ENCODE measurements around the gene SPATA12.

SPATA12 gene

GRCh38 chr3:57057351-57057750, 3.1 kb upstream of the SPATA12 start:
- Histone ChIP-seq H3K4me1 (ENCODE audit: insufficient read depth, low read length) (peaks cover 23% of the 10 kb centered on the region), H3K9ac (ENCODE audit: low read length) (no peak overlapping the region), H3K36me3 (ENCODE audit: insufficient read depth, low read length) (no peaks in the 10 kb centered on the region), H3K27ac (ENCODE audit: low read depth, low read length) (no peak overlapping the region), H3K4me3 (ENCODE audit: low read depth in 1 of 2, low read length in 2 of 2) (no peak overlapping the region), H3K9me3 (ENCODE audit: low read length) (no peaks in the 10 kb centered on the region), H3K27me3 (ENCODE audit: control insufficient read depth in 1 of 2, insufficient read depth in 2 of 2, low read length in 2 of 2) (no peaks in the 10 kb centered on the region)

GRCh38 chr3:57059411-57059810, 1.1 kb upstream of the SPATA12 start:
- Histone ChIP-seq H3K4me3 (ENCODE audit: low read depth in 1 of 2, low read length in 2 of 2) (no peak overlapping the region), H3K9me3 (ENCODE audit: low read length) (no peaks in the 10 kb centered on the region), H3K27ac (ENCODE audit: low read depth, low read length) (no peak overlapping the region), H3K36me3 (ENCODE audit: insufficient read depth, low read length) (no peaks in the 10 kb centered on the region), H3K27me3 (ENCODE audit: control insufficient read depth in 1 of 2, insufficient read depth in 2 of 2, low read length in 2 of 2) (no peaks in the 10 kb centered on the region), H3K9ac (ENCODE audit: low read length) (no peak overlapping the region), H3K4me1 (ENCODE audit: insufficient read depth, low read length) (peaks cover 40% of the 10 kb centered on the region)

- Histone ChIP-seq H3K27ac (ENCODE audit: low read depth, low read length) (peak overlapping the region; percentile 90), H3K27me3 (ENCODE audit: control insufficient read depth in 1 of 2, insufficient read depth in 2 of 2, low read length in 2 of 2) (no peaks in the 10 kb centered on the region), H3K9me3 (ENCODE audit: low read length) (no peaks in the 10 kb centered on the region), H3K9ac (ENCODE audit: low read length) (peak overlapping the region; percentile 11), H3K4me1 (ENCODE audit: insufficient read depth, low read length) (peaks cover 40% of the 10 kb centered on the region), H3K4me3 (ENCODE audit: low read depth in 1 of 2, low read length in 2 of 2) (no peak overlapping the region), H3K36me3 (ENCODE audit: insufficient read depth, low read length) (no peaks in the 10 kb centered on the region)
Measured at GRCh38 chr3:57061556-57061955, 1.1 kb downstream of the SPATA12 start.

DNA sequence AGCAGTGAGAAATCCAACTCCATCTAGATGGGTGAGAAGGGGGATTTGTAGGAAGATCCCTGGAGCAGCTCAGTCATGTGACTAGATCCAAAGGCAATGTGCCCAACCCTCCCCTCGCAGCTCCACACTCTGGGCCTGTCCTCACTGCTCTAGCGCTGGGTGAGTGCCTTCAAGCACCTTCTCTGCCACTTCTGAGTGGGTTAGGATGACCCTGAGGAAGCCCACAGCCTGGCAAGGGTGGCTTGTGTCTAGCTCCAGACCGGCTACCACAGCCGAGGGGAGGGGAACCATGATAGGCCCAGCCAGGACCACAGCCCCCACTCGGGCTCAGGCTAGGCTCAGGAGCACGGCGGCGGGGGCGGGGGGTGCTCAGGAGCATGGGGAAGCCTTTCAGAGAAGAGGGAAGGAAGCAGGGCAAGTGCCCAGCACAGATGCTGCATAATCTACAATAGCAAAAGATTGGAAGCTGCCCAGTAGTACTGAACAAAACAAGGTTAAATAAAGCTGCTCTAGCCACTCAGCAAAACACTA, 1.7 kb downstream of the SPATA12 start:
- peaks cover 40% of the 10 kb centered on the region for H3K4me1 ChIP-seq (ENCODE audit: insufficient read depth, low read length)
- H3K4me3 ChIP-seq (ENCODE audit: low read depth in 1 of 2, low read length in 2 of 2) = peak overlapping the region in 1 of 2 donors; percentile 20
- peak overlapping the region; percentile 90 for H3K27ac ChIP-seq (ENCODE audit: low read depth, low read length)
- H3K9ac ChIP-seq (ENCODE audit: low read length) = no peak overlapping the region
- H3K27me3 ChIP-seq (ENCODE audit: control insufficient read depth in 1 of 2, insufficient read depth in 2 of 2, low read length in 2 of 2) = no peaks in the 10 kb centered on the region
- no peaks in the 10 kb centered on the region for H3K36me3 ChIP-seq (ENCODE audit: insufficient read depth, low read length)
- no peaks in the 10 kb centered on the region for H3K9me3 ChIP-seq (ENCODE audit: low read length)

- Histone ChIP-seq H3K9me3 (ENCODE audit: low read length) (no peaks in the 10 kb centered on the region), H3K36me3 (ENCODE audit: insufficient read depth, low read length) (no peaks in the 10 kb centered on the region), H3K4me3 (ENCODE audit: low read depth in 1 of 2, low read length in 2 of 2) (no peak overlapping the region), H3K9ac (ENCODE audit: low read length) (no peak overlapping the region), H3K4me1 (ENCODE audit: insufficient read depth, low read length) (peaks cover 43% of the 10 kb centered on the region), H3K27me3 (ENCODE audit: control insufficient read depth in 1 of 2, insufficient read depth in 2 of 2, low read length in 2 of 2) (no peaks in the 10 kb centered on the region), H3K27ac (ENCODE audit: low read depth, low read length) (peak overlapping the region; percentile 90)
Measured at GRCh38 chr3:57063032-57063431, 2.6 kb downstream of the SPATA12 start.

DNA sequence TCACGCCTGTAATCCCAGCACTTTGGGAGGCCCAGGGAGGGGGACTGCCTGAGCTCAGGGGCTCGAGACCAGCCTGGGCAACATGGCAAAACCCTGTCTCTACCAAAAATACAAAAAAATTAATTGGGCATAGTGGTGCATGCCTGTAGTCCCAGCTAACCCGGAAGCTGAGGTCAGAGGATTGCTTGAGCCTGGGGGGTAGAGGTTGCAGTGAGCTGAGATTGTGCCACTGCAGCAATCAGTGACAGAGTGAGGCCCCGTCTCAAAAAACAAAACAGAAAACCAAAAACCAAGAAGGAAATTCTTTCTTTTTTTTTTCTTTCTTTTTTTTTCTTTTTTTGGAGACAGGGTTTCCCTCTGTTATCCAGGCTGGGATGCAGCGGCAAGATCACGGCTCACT, 3.5 kb downstream of the SPATA12 start:
- no peaks in the 10 kb centered on the region for H3K9me3 ChIP-seq (ENCODE audit: low read length)
- H3K4me1 ChIP-seq (ENCODE audit: insufficient read depth, low read length) = peaks cover 52% of the 10 kb centered on the region
- no peak overlapping the region for H3K9ac ChIP-seq (ENCODE audit: low read length)
- no peak overlapping the region for H3K27ac ChIP-seq (ENCODE audit: low read depth, low read length)
- no peaks in the 10 kb centered on the region for H3K36me3 ChIP-seq (ENCODE audit: insufficient read depth, low read length)
- H3K27me3 ChIP-seq (ENCODE audit: control insufficient read depth in 1 of 2, insufficient read depth in 2 of 2, low read length in 2 of 2) = no peaks in the 10 kb centered on the region
- H3K4me3 ChIP-seq (ENCODE audit: low read depth in 1 of 2, low read length in 2 of 2) = no peak overlapping the region

GRCh38 chr3:57064572-57064971, 4.1 kb downstream of the SPATA12 start:
- H3K4me1 ChIP-seq (ENCODE audit: insufficient read depth, low read length) = peaks cover 54% of the 10 kb centered on the region
- H3K36me3 ChIP-seq (ENCODE audit: insufficient read depth, low read length) = no peaks in the 10 kb centered on the region

DNA sequence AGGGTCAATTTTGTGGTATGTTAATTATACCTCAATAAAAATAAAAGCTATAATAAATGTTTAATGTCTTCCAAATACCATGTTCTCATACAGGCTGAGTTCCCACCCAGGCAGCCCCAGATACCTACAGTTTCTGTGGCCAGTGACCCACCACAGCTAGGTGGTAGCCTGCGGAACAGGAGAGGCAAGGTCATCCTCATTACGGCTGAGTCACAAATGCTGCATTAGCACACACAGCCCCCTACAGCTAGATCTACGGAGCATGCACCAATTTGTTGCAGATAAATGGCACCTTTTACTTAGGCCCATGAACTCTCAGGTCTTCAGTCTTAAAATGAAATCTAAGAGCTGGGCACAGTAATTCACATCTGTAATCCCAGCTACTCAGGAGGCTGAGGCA, 5.1 kb downstream of the SPATA12 start:
- no peak overlapping the region for H3K27ac ChIP-seq (ENCODE audit: low read depth, low read length)

More at GRCh38 chr3:57064572-57064971, 4.1 kb downstream of the SPATA12 start:
- H3K4me3 ChIP-seq (ENCODE audit: low read depth in 1 of 2, low read length in 2 of 2) = no peak overlapping the region
- no peaks in the 10 kb centered on the region for H3K9me3 ChIP-seq (ENCODE audit: low read length)
- no peak overlapping the region for H3K9ac ChIP-seq (ENCODE audit: low read length)
- no peaks in the 10 kb centered on the region for H3K27me3 ChIP-seq (ENCODE audit: control insufficient read depth in 1 of 2, insufficient read depth in 2 of 2, low read length in 2 of 2)
- no peak overlapping the region for H3K27ac ChIP-seq (ENCODE audit: low read depth, low read length)

DNA sequence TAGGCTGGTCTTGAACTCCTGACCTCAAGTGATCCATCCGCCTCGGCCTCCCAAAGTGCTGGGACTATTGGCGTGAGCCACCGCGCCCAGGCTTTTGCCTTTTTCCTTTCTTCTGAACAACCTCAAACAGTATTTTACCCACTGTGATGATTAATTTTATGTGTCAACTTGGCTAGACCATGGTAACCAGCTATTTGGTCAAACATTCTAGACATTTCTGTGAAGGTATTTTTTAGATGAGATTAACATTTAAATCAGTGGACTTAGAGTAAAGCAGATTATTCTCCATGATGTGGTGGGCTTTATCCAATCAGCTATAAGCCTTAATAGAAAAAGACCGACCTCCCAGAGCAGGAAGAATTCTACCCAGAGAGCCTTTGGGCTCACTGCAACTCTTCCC, 6.0 kb downstream of the SPATA12 start:
- Histone ChIP-seq H3K4me1 (ENCODE audit: insufficient read depth, low read length) (peaks cover 52% of the 10 kb centered on the region), H3K9me3 (ENCODE audit: low read length) (no peaks in the 10 kb centered on the region), H3K9ac (ENCODE audit: low read length) (no peak overlapping the region), H3K4me3 (ENCODE audit: low read depth in 1 of 2, low read length in 2 of 2) (no peak overlapping the region), H3K27me3 (ENCODE audit: control insufficient read depth in 1 of 2, insufficient read depth in 2 of 2, low read length in 2 of 2) (no peaks in the 10 kb centered on the region), H3K36me3 (ENCODE audit: insufficient read depth, low read length) (no peaks in the 10 kb centered on the region), H3K27ac (ENCODE audit: low read depth, low read length) (no peak overlapping the region)

More for the DNA sequence above, 5.1 kb downstream of the SPATA12 start:
- H3K4me3 ChIP-seq (ENCODE audit: low read depth in 1 of 2, low read length in 2 of 2) = no peak overlapping the region
- peaks cover 55% of the 10 kb centered on the region for H3K4me1 ChIP-seq (ENCODE audit: insufficient read depth, low read length)
- H3K27me3 ChIP-seq (ENCODE audit: control insufficient read depth in 1 of 2, insufficient read depth in 2 of 2, low read length in 2 of 2) = no peaks in the 10 kb centered on the region
- H3K9ac ChIP-seq (ENCODE audit: low read length) = no peak overlapping the region
- H3K36me3 ChIP-seq (ENCODE audit: insufficient read depth, low read length) = no peaks in the 10 kb centered on the region
- H3K9me3 ChIP-seq (ENCODE audit: low read length) = no peaks in the 10 kb centered on the region

GRCh38 chr3:57068437-57069089, 8.1 kb downstream of the SPATA12 start:
- Histone ChIP-seq H3K4me3 (ENCODE audit: low read depth in 1 of 2, low read length in 2 of 2) (no peak overlapping the region), H3K27ac (ENCODE audit: low read depth, low read length) (peak overlapping the region; percentile 66), H3K4me1 (ENCODE audit: insufficient read depth, low read length) (peaks cover 31% of the 10 kb centered on the region), H3K9me3 (ENCODE audit: low read length) (no peaks in the 10 kb centered on the region), H3K9ac (ENCODE audit: low read length) (no peak overlapping the region), H3K27me3 (ENCODE audit: control insufficient read depth in 1 of 2, insufficient read depth in 2 of 2, low read length in 2 of 2) (no peaks in the 10 kb centered on the region), H3K36me3 (ENCODE audit: insufficient read depth, low read length) (no peaks in the 10 kb centered on the region)

DNA sequence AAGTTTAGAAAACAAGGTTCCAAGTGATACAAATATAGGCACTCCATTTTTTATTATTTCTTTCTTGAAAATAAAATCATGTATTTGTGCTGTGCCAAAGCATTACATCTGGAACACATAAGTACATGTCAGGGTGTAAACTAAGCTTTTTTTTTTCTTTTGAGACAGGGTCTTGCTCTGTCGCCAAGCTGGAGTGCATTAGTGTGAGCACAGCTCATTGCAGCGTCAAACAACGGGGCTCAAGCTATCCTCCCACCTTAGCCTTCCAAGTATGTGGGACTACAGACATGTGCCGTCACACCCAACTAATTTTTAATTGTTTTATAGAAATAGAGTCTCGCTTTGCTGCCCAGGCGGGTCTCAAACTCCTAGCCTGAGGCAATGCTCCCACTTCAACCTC, 9.0 kb downstream of the SPATA12 start:
- Histone ChIP-seq H3K27ac (ENCODE audit: low read depth, low read length) (no peak overlapping the region), H3K9me3 (ENCODE audit: low read length) (no peaks in the 10 kb centered on the region), H3K27me3 (ENCODE audit: control insufficient read depth in 1 of 2, insufficient read depth in 2 of 2, low read length in 2 of 2) (no peaks in the 10 kb centered on the region), H3K4me1 (ENCODE audit: insufficient read depth, low read length) (peaks cover 26% of the 10 kb centered on the region), H3K4me3 (ENCODE audit: low read depth in 1 of 2, low read length in 2 of 2) (no peak overlapping the region), H3K36me3 (ENCODE audit: insufficient read depth, low read length) (no peaks in the 10 kb centered on the region), H3K9ac (ENCODE audit: low read length) (no peak overlapping the region)

DNA sequence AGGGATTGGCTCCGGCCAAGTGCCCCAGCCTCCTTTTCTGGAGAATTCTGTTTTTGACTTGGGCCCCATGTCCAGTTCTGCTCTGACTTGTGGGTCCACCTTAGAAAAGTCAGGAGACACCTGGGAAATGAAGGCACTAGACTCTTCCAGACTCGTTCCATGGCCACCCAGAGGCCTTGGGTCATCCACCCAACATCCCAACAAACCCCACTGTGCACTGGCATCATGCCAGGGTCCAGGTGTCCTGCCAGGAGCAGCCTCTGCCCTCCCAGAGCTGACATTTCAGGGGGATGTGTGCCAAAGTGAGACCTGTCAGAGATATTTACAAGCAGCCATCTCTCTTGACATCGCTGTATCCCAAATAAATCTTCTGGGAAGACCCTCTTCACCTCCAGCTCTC, 13.2 kb downstream of the SPATA12 start:
- Histone ChIP-seq H3K9me3 (ENCODE audit: low read length) (no peaks in the 10 kb centered on the region), H3K36me3 (ENCODE audit: insufficient read depth, low read length) (no peaks in the 10 kb centered on the region), H3K4me3 (ENCODE audit: low read depth in 1 of 2, low read length in 2 of 2) (no peak overlapping the region), H3K27ac (ENCODE audit: low read depth, low read length) (no peak overlapping the region), H3K27me3 (ENCODE audit: control insufficient read depth in 1 of 2, insufficient read depth in 2 of 2, low read length in 2 of 2) (no peaks in the 10 kb centered on the region), H3K9ac (ENCODE audit: low read length) (no peak overlapping the region), H3K4me1 (ENCODE audit: insufficient read depth, low read length) (peaks cover 26% of the 10 kb centered on the region)
